HG03571 (cell line): ENCODE results near the gene UBQLN4.

ENCODE experiments used
- ATAC-seq: cut with Tn5 transposase; IDR thresholded peaks from one replicate; pipeline ENCODE4 v1.9.1; 2021; ENCODE audit not compliant: unreplicated experiment

UBQLN4 gene

DNA sequence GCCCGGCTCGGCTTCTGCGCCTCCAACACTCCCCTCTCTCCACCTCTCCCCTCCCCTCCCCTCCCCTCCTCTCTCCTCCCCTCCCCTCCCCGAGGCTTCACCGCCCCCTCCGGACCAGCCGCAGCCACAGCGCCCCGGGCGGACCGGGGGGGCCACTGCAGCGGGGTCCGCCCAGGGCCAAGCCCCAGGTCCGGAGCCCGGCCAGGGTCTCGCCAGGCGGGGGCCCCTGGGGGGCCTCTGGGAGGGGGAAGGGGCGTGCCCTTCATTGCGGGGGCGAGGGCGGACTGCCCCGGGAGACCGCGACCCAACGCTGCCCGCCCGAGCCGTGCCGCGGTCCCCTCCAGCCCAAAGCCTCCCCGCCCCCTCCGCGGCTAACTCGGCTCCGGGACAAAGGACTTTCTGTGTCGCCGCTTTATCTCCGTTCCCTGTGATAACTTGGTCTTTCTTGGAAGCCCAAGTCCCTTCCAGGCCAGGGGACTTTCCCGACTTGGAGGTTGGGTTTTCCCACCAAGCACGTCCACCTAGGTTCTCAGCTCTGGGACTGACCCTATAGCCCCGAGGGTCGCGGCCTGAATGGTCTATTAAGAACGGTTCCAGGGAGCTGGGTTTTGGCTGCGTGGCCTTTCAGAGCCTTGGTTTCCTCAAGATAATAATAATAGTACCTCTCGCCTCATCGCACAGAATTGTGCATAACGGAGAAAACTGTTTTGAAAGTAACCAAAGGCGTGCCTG lies at the start of gene UBQLN4:
UBQLN4 (minus strand) TSS at position 31 of the 732 bp plus-strand sequence. CDS start 97 bp downstream, outside the sequence.
- ATAC-seq, result peak; percentile 49

DNA sequence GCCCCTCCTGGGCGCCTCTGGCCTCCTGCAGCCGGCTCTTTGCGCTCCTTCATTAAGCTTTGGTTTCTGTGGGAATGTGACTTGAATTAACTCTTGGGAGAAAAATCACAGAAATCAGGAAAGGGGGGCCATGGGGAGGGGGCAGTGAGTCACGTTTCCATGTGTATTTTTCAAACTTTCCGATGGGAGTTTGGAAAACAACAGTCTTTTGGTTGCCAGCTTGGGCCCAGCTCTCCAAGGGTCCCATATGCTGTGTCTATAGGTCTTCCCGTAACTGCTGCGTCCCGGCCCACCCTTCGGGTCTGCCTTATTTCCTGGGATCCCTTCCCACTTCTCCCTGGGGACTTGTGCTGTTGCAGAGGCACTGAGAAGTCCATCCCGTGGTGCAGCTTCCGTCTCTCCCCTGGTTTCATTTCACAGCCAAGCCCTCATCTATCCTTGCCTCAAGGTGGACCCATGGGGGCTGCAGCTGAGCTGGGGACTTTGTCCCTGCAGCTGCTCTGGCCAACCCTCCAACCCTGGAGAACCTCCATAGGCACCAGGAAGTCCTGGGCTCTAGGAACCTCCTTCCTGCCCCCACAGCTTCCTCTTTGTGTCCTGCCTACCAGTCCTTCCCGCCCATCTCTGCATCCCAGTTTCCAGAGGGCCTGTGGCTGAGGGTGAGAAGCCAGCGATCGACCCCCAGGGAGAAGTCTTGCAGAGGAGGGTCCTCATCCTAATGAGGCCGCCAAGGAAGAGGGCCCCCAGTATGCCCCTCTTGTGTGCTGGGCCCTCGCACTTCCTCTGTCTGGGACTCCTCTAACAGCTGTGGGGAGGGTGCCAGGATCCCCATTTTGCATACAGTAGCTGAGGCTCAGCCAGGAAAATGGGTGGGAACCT lies 49.3 kb upstream of the UBQLN4 start:
- ATAC-seq, result no peak

DNA sequence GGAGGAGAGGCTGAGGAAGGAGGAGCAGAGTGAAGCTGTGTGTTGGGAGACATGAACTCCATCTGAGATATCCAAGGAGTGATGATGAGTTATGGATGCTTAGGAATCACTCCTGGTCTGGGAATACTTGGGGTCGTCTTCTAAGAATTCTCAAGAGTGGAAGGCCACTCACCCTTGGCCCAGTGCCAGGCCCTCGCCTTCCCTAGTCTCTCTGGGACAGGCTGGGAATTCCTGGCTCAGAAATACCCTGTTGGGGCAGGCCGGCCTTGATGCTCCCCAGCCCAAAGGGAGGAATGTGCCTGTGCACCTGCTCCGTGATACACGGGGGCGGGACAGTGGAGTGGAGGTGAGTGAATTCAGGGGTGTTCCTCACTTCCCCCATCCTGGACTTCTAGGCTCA lies 48.3 kb upstream of the UBQLN4 start:
- no peak for ATAC-seq

DNA sequence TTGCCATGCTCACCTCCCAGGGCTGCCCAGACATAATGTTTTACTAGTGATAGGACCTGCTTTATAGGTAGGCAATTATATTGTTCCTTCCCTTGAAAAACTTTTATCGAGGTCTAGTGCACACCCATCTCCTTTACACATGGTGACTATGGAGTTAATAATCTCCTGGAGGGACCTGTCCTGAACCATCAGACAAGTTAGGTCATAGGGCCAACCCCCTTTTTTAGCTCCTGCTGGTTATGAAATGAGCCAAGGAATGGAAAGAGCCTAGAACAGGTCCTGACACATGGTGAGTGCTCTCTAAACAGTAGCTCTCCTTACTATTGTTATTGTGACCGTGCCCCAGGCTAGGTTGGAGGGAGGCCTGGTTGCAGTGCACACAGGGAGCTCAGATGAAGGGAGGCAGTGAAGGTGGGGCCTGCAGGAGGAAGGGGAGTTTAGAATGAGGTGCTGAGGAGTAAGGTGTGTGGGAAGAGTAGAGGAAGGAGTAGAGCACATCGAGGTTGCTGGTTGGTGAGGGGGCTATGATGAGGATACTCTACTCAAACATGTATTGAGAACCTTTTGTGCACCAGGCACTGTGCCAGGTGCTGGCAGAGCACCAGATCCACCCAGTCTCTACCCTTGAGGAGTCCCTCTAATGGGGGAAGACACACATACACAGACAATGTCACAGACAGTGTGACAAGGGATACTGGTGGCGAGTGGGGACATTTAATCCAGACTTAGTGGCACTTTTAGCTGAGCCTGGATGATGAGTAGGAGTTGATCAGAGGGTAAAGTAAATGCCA lies 46.8 kb upstream of the UBQLN4 start:
- no peak for ATAC-seq

DNA sequence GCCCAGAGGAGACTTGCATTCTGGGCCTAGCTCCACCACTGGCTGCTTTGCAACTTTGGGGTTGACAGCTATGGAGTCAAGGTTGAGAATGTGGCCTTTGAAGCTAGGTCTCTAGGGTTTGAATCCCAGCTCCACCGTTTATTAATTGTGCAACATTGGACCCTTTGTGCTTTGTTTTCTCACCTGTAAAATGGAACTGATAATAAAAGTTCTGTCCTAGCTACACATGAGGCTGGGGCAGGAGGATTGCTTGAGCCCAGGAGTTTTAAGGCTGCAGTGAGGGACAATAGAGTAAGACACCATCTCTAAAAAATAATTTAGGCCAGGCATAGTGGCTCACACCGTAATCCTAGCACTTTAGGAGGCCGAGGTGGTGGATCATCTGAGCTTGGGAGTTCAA lies 45.7 kb upstream of the UBQLN4 start:
- no peak for ATAC-seq

DNA sequence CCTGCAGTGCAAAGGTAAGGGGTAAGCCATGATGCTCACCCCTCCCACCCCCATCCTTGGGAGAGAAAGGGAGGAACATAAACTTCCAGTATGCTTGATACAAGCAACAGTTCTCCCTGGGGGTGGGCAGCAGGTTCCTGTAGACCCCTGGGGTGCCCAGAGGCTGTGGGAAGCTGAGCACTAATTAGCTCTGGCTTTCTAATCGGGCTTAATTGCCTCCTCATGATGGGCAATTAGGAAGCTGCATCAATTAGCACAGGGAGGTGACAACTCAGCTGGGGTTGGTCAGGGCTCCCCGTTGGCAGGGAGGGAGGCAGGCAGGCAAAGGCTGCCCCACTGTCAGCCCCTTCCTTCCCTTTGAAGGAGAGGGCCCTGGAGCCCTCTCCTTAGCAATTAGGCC lies 45.2 kb upstream of the UBQLN4 start:
- ATAC-seq, result no peak

DNA sequence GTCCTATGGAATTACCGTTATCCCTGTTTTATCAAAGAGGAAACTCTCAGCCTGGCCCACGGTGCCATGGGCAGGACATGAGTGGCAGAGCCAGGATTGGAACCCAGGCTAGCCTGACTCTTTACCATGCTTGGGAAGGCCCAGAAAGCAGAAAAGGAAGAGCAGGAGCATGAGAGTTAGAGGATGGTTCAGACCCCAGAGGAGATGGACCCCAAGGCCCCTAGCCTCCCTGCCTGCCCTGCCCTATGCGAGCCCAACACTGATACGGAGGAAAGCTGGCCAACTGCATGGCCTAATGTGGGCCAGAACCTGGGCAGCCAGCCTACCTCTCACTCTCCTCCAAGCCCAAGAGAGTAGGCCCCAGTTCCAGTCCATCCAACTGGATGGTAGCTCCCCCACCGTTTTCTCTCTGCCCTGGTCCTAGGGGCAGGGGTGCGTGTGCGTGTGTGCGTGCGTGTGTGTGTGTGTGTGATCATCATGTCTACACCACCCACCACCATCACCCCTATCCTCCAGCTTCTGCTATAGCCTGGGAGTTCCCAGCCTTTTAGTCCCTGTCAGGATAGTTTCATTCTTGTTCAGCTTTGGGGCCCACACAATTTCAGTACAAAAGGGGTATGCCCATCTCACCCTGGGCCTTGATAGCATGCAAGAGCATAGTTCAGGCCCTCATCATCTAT lies 44.0 kb upstream of the UBQLN4 start:
- ATAC-seq, result no peak

DNA sequence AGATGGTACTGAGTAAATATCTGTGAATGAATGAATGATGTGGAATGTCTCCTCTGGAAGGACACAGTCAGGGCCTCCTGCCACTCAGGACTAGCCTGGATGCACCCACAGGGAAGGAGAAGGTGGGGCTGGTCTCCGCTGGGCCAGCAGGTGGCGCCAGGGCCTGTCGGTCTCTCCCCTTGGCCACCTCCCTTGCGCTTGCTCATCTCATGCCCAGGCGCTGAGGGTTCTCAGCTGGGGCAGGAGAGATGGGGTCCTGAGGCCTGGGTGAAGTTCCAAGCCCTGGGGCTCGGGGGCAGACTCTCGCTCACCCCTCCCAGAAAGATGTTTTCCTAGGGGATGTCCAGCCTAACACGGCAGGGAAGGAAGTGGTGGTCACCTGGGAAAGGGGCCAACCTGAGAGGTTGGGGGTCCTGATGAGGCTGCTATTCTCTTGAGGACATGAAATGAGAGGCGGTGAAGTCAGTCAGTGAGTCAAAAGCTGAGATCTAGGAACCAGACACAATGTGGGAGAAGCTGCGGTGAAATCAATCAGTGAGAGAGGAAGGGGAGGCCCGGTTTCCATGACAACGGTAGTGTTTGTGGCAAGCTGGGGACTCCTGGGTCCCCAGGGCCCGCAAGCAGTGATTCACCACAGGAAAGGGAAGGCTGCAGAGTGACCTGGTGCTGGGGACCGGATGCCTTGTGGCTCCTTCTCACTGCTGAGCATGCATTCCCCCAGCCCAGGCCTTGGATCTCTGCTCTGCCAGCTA lies 43.2 kb upstream of the UBQLN4 start:
- peak; percentile 46 for ATAC-seq

DNA sequence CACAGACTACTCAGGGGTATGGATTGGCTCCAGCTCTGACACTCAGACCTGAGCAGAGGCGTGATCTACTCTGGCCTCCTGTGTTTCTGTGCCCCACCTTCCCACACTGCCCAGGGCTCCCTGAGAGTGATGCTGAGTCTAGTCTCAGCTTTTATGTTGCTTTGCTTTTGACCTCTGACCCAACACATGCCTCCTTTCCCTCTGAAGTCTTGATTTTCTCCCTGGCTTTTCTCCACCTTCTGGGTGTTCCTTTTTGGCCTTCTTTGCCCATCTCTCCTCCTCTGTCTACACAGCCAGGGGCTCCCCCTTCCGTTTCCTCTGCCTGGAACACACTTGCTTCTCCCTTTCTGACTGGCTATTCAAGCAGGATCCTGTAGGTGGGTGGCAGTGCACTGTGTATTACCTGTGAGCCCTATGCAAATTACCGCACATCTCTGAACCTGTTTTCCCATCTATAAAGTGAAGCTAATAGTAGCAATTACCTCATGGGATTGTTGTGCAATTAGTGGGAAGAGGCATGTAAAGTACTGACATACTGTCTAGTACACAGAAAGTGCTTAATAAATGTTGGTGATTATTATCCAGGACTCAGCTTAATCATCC lies 42.4 kb upstream of the UBQLN4 start:
- no peak for ATAC-seq

DNA sequence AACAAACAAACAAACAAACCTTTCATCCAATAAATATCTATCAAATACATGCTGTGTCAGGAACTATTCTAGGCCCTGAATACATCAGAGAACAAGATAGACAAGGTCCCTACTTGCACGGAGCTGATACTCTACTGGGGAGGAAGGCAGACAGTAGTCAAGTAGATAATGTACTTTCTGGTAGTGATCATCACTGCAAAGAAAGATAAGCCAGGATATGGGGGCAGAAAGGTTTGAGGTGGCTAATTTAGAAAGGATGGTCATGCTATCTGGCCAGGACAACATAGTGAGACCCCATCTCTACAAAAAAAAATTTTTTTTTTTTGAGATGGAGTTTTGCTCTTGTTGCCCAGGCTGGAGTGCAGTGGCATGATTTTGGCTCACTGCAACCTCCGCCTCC lies 38.0 kb upstream of the UBQLN4 start:
- ATAC-seq, result no peak

DNA sequence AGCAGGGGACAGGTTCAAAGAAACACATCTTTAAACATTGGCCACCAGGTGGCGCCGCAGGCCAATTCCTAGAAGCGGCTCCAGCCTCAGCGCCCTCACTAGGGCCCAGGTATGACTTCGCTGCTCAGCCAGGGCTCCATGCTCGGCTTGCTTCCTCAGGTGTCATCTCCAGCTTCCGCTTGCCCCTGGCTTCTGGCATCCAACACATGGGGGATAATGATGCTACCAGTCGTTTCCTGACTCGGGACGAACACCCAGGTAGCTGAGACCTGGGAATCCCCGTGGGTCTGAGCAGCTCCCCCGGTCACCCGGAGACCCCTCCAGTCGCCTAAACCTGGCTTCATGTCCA lies 37.2 kb upstream of the UBQLN4 start:
- ATAC-seq, result no peak

DNA sequence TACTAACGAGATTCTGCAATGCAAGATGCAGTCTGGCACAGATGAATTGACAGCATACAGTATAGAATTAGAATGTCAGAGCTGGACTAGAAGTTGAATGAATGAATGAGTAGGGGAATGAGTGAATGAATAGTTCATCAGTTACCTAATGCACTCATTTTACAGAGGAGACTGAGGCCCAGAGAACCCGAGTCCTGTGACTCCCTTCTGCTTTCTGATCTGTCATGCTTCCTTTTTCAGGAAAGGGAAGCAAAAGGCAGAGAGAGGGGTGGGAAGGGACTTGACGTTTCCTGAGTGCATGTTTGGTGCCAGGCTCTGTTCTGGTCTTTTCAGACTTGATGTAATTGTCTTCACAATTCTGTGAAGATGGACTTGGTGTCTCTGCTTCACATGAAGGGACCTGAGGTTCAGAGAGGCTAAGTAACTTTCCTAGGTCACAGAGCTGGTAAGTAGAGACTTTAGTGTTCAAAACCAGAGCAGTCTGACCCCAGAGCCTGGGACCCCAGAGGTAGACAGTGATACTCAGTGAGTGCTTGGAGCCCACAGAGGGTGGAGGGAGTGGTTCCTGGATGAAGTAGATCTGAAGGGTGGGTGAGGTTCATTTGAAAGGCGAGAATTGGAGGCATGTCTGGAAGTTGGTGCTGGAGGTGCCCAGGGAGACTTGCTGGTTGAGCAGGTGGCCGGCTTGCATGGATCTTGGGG lies 36.7 kb upstream of the UBQLN4 start:
- no peak for ATAC-seq

DNA sequence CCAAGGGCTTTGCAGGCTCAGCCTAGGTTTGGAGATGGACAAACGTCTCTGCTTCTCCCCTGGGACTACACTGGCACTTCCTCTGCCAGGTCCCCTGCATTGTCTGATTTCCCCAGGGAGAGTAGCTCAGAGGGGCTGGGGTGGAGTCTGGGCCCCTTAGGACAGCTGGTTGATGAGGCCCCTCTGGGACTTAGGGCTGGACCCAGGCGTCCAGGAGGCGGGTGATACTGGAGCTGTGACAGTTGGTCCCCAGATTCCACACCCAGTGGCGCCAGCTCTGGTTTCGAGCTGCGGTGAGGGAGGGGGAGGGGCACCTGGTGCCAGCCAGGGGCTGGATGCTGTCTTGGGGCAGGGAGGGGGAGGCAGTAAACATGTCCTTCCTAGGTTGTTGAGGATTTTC lies 36.1 kb upstream of the UBQLN4 start:
- no peak for ATAC-seq

DNA sequence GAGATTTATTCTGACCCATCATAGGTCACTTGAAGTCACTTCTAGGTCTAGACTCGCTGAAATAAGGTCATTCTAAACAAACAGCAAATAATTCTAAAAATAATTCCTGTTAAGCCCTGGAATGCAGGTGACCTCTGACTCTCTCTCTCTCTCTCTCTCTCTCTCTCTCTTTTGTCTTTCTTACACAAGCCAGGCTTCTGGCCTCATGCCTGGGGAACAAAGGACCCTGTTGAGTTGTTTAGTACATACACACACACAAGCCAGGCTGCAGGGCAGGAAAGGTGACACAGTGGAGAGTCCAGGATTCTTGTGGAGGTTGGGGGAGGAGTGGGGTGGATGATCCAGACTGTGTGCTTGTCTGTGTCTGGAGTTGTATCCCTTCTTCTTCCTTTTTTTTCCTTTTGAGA lies 32.7 kb upstream of the UBQLN4 start:
- ATAC-seq, result no peak

DNA sequence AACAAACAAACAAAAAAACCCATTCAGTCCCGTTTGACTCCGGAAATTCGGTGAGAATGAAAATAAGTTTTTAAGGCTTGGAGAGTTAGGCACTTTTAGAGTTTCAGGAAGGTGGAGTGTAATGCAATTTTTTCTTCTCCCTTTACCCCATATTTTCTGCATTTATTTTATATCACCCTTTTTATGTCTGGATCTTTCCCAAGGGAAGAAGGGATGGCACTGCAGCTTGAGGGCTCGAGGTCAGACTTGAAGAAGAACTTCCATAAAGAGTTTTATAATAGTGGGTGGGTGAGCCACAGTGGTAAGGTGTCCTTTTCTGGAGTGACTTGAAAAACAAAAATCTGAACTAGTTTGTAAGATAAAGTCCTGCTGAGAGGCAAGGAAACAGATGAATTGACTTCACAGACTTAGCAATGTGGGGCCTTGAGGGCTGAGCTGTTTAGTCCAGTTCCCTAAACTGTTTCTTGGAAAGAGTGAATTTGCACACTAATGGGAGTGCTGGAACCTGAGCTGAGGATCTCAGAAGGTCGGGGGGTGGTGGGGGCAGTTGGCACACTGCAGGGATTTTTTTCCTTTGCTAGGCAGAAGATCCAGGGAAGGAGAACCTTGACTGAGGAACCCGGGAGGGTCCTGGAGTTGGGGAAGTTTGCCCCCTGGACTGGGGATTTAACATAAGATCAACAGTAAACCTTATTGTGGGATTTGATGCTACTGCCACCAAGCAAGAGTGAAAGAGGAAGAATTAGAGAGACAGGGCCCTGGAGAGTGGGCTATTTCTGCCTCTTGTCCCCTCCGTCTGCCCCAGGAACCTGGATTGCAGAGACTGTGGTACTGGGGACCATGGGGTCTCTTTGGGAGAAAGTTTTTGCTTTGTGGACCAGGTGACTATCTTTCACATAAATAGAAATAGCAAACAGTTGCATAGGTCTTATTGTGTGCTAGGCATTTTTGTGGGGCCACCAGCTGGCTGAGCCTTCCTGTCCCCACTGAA lies 30.5 kb upstream of the UBQLN4 start:
- ATAC-seq, result no peak

DNA sequence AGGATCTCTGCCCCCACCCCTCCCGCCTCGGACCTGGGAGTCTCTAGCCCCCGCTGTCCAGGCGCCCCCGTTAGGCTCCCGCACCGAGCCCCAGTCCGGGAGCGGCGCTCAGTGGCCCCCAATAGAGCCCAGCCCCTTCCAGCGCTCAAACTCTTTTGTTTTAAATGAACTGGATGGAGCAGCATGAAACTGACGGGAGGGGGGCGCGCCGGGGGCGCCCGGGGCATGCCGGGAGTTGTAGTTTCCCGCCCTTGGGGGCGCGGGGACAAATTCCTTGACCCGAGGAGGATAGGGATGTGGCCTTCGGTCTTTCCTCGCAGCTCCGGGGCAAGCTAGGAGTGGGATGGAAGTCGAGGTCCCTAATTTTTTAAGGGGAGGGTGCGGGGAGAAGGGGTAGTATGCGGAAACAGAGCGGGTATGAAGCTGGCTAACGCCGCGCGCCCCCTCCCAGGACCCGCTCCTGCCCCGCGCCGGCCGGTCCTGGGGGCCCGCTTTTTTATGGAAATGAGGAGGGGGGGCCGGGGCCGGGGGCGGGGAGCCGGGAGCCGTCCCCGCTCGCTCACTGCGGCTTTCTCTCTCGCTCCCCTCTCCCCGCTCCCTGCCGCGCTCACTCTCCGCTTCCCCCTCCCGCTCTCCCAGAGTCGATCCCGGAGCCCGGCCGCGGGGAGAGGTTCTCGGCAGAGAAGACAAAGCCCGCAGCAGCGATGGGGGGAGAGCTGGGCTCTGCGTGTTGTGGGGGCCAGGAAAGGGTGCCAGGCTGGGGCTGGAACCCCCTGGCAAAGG lies 28.9 kb upstream of the UBQLN4 start, which contains the start of gene MEX3A:
MEX3A (minus strand) TSS at position 157 of the 783 bp plus-strand sequence. CDS start 467 bp downstream, outside the sequence.
- ATAC-seq, result no peak

DNA sequence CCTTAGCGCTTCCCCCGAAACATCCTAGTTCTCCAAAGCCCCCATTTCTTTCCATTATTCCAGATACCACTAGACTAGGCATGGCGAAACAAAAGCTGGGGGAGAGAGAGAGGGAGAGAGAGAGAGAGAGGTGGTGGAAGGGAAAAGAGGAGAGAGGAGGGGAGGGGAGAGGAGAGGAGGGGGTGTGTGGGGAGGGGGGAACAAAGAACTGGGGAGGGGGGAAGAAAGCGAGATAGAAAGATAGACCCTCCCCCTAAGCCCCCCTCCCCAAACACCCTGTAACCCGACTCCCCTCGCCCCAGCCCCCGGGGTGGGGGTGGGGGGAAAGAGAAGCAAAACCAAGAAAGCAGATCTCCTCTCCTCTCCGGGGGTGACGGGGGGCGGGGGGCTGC lies 28.3 kb upstream of the UBQLN4 start:
- ATAC-seq, result no peak
